ENCODE data around the gene ATG7.
A peak's percentile ranks its signal among the peaks of the same experiment; 100 is the strongest.

The ATG7 gene

DNA sequence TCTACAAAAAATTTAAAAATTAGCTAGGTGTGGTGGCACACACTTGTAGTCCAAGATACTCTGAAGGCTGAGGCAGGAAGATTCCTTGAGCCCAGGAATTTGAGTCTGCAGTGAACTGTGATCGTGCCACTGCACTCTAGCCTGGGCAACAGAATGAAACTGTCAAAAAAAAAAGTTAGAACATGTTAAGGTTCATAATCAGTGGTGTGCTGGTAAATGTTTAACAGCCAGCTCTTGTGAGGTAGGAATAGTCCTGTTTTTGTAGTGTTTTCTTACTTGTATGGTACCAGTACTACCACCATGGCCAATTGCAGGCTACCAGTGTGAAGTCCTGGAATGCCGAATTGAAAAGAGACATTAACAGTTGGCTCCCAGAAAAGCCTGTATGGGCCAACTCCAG lies 50.7 kb downstream of the ATG7 start:
- TF ChIP-seq, protein P1, sequence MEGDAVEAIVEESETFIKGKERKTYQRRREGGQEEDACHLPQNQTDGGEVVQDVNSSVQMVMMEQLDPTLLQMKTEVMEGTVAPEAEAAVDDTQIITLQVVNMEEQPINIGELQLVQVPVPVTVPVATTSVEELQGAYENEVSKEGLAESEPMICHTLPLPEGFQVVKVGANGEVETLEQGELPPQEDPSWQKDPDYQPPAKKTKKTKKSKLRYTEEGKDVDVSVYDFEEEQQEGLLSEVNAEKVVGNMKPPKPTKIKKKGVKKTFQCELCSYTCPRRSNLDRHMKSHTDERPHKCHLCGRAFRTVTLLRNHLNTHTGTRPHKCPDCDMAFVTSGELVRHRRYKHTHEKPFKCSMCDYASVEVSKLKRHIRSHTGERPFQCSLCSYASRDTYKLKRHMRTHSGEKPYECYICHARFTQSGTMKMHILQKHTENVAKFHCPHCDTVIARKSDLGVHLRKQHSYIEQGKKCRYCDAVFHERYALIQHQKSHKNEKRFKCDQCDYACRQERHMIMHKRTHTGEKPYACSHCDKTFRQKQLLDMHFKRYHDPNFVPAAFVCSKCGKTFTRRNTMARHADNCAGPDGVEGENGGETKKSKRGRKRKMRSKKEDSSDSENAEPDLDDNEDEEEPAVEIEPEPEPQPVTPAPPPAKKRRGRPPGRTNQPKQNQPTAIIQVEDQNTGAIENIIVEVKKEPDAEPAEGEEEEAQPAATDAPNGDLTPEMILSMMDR (IDR thresholded peaks at IDR 0.05), result no peak

- TF ChIP-seq, protein P1 (IDR thresholded peaks at IDR 0.05), result no peak
These were observed 51.6 kb downstream of the ATG7 start for GRCh38 chr3:11323813-11324212.

DNA sequence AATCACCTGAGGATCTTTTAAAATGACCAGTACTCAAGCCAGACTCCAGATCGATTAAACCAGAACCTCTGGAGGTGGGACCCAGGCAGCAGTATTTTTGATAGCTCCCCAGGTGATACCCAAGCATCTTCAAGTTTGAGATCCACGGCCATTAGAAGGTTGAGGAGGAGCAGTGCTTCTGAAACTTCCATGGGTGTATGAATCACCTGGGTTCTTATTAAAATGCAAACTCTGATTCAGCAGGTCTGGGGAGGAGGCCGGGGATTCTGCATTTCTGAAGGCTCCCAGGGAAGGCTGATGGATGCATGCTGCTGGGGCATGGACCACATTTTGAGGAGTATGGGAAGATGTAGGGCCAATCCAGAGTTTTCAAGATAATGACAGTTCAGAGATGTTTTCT lies 55.4 kb downstream of the ATG7 start:
- TF ChIP-seq, protein P1 (IDR thresholded peaks at IDR 0.05), result no peak

DNA sequence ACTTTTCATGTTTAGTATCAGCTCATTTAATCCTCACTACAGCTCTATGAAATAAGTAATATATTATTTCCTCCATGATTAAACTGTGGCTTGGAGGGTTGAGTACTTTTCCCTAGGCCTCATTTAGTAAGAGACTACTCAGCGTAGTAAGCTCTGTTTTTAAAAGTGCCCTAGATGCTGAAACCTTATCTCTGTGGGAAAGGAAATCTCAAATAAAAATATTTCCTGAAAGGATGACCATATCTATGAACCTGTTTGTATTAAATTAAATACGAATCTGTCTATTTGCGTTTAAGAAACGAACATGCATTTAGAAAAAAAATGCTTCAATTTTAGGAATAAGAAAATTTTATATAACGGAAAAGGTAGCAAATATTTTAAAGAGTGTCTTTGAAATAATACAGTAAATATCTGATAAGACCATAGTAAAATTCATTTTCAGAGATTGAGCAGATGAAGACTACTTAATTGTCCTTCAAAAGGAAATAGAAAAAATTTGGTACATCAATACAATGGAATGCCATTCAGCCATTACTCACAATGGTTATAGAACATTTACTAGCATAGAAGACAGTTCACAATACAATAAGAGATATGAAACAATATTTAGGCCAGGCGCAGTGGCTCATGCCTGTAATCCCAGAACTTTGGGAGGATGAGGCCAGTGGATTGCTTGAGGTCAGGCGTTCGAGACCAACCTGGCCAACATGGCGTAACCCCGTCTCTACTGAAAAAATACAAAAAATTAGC lies 56.2 kb downstream of the ATG7 start:
- TF ChIP-seq, protein P1 (IDR thresholded peaks at IDR 0.05), result no peak

DNA sequence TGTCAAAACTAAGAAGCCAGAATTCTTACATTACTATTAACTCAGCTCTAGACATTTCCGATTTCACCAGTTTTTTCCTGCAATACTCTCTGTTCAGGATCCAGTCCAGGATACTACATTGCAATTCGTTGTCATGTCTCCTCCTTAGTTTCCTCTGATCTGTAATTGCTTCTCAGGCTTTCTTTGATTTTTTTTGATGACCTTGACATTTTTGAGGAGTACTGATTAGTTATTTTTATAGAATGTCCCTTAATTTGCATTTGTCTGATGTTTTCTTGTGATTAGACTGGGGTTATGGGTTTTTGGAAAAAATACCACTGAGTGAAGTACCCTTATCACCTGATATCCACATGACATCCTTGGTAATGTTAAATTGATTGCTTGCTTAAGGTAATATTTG lies 57.6 kb downstream of the ATG7 start:
- TF ChIP-seq, protein P1 (IDR thresholded peaks at IDR 0.05), result no peak

GRCh38 chr3:11331101-11331500 lies 58.9 kb downstream of the ATG7 start:
- TF ChIP-seq, protein P1 (IDR thresholded peaks at IDR 0.05), result no peak

GRCh38 chr3:11335056-11335608 lies 62.9 kb downstream of the ATG7 start:
- TF ChIP-seq, protein P1 (IDR thresholded peaks at IDR 0.05), result peak; percentile 64
